H1 (cell line): ENCODE data around the gene MAJIN. TPM values are rescaled to one million over a fixed set of nuclear protein-coding genes. Genes with fewer than 3 reads are reported as not detected.

Experiments
- CTCF ChIA-PET: fragments of 300-600 bp; sonication (Branson Sonifier 250); formaldehyde crosslinking; loops from one replicate; lab custom pipeline; 2021; ENCODE audit not compliant: partially characterized antibody; lab: Charles Lee
- POLR2A ChIA-PET: fragments of 300-600 bp; sonication (Branson Sonifier 250); formaldehyde crosslinking; loops from one replicate; lab custom pipeline; 2021; ENCODE audit warnings: inconsistent platforms; ENCODE audit not compliant: partially characterized antibody; lab: Charles Lee
- DNase-seq, 2 experiments: peaks; one replicate each; pipeline versions ENCODE4 v3.0.0 to v3.0.0-alpha.2; 2010 to 2022; ENCODE audit warnings: low spot score in 2 of 2, low read depth in 1 of 2, mixed read lengths in 1 of 2
- FAIRE-seq: peaks from 2 replicates; lab custom pipeline; 2011; peaks lifted over from hg19 to GRCh38; lab: Jason Lieb, UNC
- H2AFZ ChIP-seq: 2 replicates; pipeline ENCODE4 v1.8.1; 2012; ENCODE audit warnings: low read length, inconsistent platforms
- H2AK5ac ChIP-seq: 2 replicates; pipeline ENCODE4 v1.6.1; 2013; ENCODE audit warnings: low read depth, low read length
- H2BK120ac ChIP-seq: replicated peaks from 2 replicates; pipeline ENCODE3; 2013; ENCODE audit warnings: low read depth, low read length, inconsistent platforms
- H2BK12ac ChIP-seq: 2 replicates; pipeline ENCODE4 v1.6.1; 2013; ENCODE audit warnings: low read depth, low read length
- H2BK15ac ChIP-seq: 2 replicates; pipeline ENCODE4 v1.6.1; 2013; ENCODE audit warnings: low read length
- H2BK20ac ChIP-seq: 2 replicates; pipeline ENCODE4 v1.6.1; 2013; ENCODE audit warnings: low read length
- H2BK5ac ChIP-seq: 2 replicates; pipeline ENCODE4 v1.6.1; 2013; ENCODE audit warnings: low read depth, low read length
- H3K14ac ChIP-seq: 2 replicates; pipeline ENCODE4 v1.6.1; 2013; ENCODE audit warnings: inconsistent platforms; ENCODE audit not compliant: insufficient read length
- H3K18ac ChIP-seq: 2 replicates; pipeline ENCODE4 v1.6.1; 2013; ENCODE audit warnings: low read length; ENCODE audit errors: extremely low read depth
- H3K23ac ChIP-seq: 2 replicates; pipeline ENCODE4 v1.6.1; 2013; ENCODE audit warnings: inconsistent platforms; ENCODE audit not compliant: insufficient read length
- H3K23me2 ChIP-seq: 2 replicates; pipeline ENCODE4 v1.6.1; 2013; ENCODE audit warnings: low read depth, low read length
- H3K27ac ChIP-seq: 2 replicates; pipeline ENCODE4 v1.6.1; 2011; ENCODE audit warnings: low read depth, low read length, inconsistent platforms
- H3K27me3 ChIP-seq, 4 experiments: replicated peaks in 1 of 4; 1 replicate in 1 of 4; 2 replicates in 3 of 4; pipeline versions ENCODE4 v1.6.1 to v1.8.1; 2011 to 2013; ENCODE audit warnings: low read length in 3 of 4, mild to moderate bottlenecking in 3 of 4, inconsistent platforms in 2 of 4, mixed read lengths in 2 of 4, moderate library complexity in 1 of 4; ENCODE audit not compliant: control insufficient read depth in 3 of 4, insufficient read depth in 3 of 4; ENCODE audit errors: extremely low read depth in 1 of 4
- H3K36me3 ChIP-seq, 4 experiments: 2 replicates each; pipeline versions ENCODE4 v1.6.1 to v1.8.1; 2011 to 2013; ENCODE audit warnings: mild to moderate bottlenecking in 4 of 4, low read length in 3 of 4, moderate library complexity in 2 of 4, control low read depth in 1 of 4, inconsistent platforms in 1 of 4; ENCODE audit not compliant: insufficient read depth in 4 of 4, control insufficient read depth in 2 of 4
- H3K4ac ChIP-seq: replicated peaks from 2 replicates; pipeline ENCODE3; 2013; ENCODE audit warnings: low read length, low read depth, mixed read lengths, inconsistent platforms; ENCODE audit not compliant: insufficient read length
- H3K4me1 ChIP-seq, 4 experiments: replicated peaks in 1 of 4; 1 replicate in 1 of 4; 2 replicates in 3 of 4; pipeline versions ENCODE4 v1.6.1 to v1.8.1; 2011 to 2013; ENCODE audit warnings: low read length in 3 of 4, inconsistent platforms in 2 of 4, mixed read lengths in 1 of 4; ENCODE audit not compliant: insufficient read depth in 4 of 4, control insufficient read depth in 3 of 4
- H3K4me2 ChIP-seq, 2 experiments: 2 replicates each; pipeline versions ENCODE4 v1.6.1 to v1.8.1; 2011 to 2013; ENCODE audit warnings: low read depth in 2 of 2, low read length in 2 of 2, control low read depth in 1 of 2, inconsistent platforms in 1 of 2, mild to moderate bottlenecking in 1 of 2; ENCODE audit not compliant: insufficient read depth in 1 of 2
- H3K4me3 ChIP-seq, 4 experiments: fragments of 200-600, 300-600 bp in 1 of 4; sonication (generic), shearing (Covaris generic), sonication (Bioruptor Twin) in 1 of 4; 2 replicates each; pipeline versions ENCODE4 v1.5.1 to v1.8.1; 2011 to 2016; ENCODE audit warnings: low read length in 4 of 4, low read depth in 3 of 4, control low read depth in 2 of 4, inconsistent platforms in 2 of 4, mild to moderate bottlenecking in 2 of 4, mixed read lengths in 1 of 4, moderate library complexity in 1 of 4; ENCODE audit not compliant: insufficient read depth in 2 of 4; ENCODE audit errors: extremely low read depth in 1 of 4
- H3K56ac ChIP-seq: replicated peaks from 2 replicates; pipeline ENCODE3; 2013; ENCODE audit warnings: low read depth, mild to moderate bottlenecking, mixed read lengths, low read length, inconsistent platforms; ENCODE audit not compliant: insufficient read length
- H3K79me1 ChIP-seq: 2 replicates; pipeline ENCODE4 v1.6.1; 2013; ENCODE audit warnings: low read depth, low read length, control low read depth
- H3K79me2 ChIP-seq, 2 experiments: 2 replicates each; pipeline versions ENCODE4 v1.6.1 to v1.8.1; 2012 to 2013; ENCODE audit warnings: low read length in 2 of 2, mild to moderate bottlenecking in 2 of 2, inconsistent platforms in 1 of 2; ENCODE audit not compliant: insufficient read depth in 2 of 2, control insufficient read depth in 1 of 2
- H3K9ac ChIP-seq, 4 experiments: replicated peaks in 1 of 4; 1 replicate in 1 of 4; 2 replicates in 3 of 4; pipeline versions ENCODE4 v1.6.1 to v1.8.1; 2011 to 2013; ENCODE audit warnings: low read depth in 3 of 4, low read length in 3 of 4, control low read depth in 2 of 4, mild to moderate bottlenecking in 2 of 4, moderate library complexity in 2 of 4, inconsistent platforms in 1 of 4; ENCODE audit errors: extremely low read depth in 1 of 4
- H3K9me3 ChIP-seq, 2 experiments: 2 replicates each; pipeline versions ENCODE4 v1.6.1 to v1.8.1; 2012 to 2013; ENCODE audit warnings: mild to moderate bottlenecking in 2 of 2, moderate library complexity in 2 of 2, control low read depth in 1 of 2, inconsistent platforms in 1 of 2, low read depth in 1 of 2, low read length in 1 of 2, mixed read lengths in 1 of 2; ENCODE audit not compliant: insufficient read depth in 2 of 2
- H4K20me1 ChIP-seq, 2 experiments: replicated peaks in 1 of 2; 2 replicates each; pipeline versions ENCODE3 to v1.8.1; 2011 to 2013; ENCODE audit warnings: inconsistent platforms in 2 of 2, low read length in 2 of 2, mild to moderate bottlenecking in 1 of 2; ENCODE audit not compliant: insufficient read depth in 2 of 2, control insufficient read depth in 1 of 2
- H4K5ac ChIP-seq: 2 replicates; pipeline ENCODE4 v1.6.1; 2013; ENCODE audit warnings: low read length, low read depth, mixed read lengths, inconsistent platforms; ENCODE audit not compliant: insufficient read length
- H4K8ac ChIP-seq: 2 replicates; pipeline ENCODE4 v1.8.0; 2013; ENCODE audit warnings: mild to moderate bottlenecking, moderate library complexity, low read length, inconsistent platforms; ENCODE audit not compliant: insufficient read depth; ENCODE audit errors: extremely low read depth
- H4K91ac ChIP-seq: replicated peaks from 2 replicates; pipeline ENCODE3; 2013; ENCODE audit warnings: low read length, mixed read lengths, inconsistent platforms; ENCODE audit not compliant: insufficient read length
- JUND ChIP-seq: IDR thresholded peaks from 2 replicates; pipeline ENCODE4 v1.6.1; 2011; ENCODE audit warnings: mild to moderate bottlenecking, improper control_type of control experiment, low read length
- KDM1A ChIP-seq: fragments of 200-600, 300-600 bp; sonication (generic); IDR thresholded peaks from 2 replicates; pipeline ENCODE4 v1.7.1; 2016; ENCODE audit warnings: mild to moderate bottlenecking, low read length, borderline replicate concordance
- RFX5 ChIP-seq: IDR thresholded peaks from 2 replicates; pipeline ENCODE4 v1.6.1; 2011; ENCODE audit warnings: low read depth, low read length, improper control_type of control experiment, borderline replicate concordance
- YY1 ChIP-seq: IDR thresholded peaks from 2 replicates; pipeline ENCODE4 v1.6.1; 2011; ENCODE audit warnings: low read depth, mild to moderate bottlenecking, low read length
- ZNF274 ChIP-seq: IDR thresholded peaks from 2 replicates; pipeline ENCODE4 v1.7.0; 2012; ENCODE audit warnings: low read length, borderline replicate concordance; ENCODE audit errors: extremely low read depth
- WGBS, 2 experiments: shearing (Covaris generic) in 1 of 2; methylation state at CpG; one replicate each; pipeline versions ENCODE4 v1.1.6 to v1.1.7; 2013 to 2015; ENCODE audit warnings: low lambda C conversion rate in 2 of 2, mixed read lengths in 2 of 2, inconsistent platforms in 1 of 2, low coverage in 1 of 2, missing lambda C conversion rate in 1 of 2; ENCODE audit not compliant: insufficient replicate concordance in 2 of 2, insufficient coverage in 1 of 2, insufficient read length in 1 of 2; ENCODE audit errors: extremely low coverage in 1 of 2, missing lambda C conversion rate in 1 of 2; 5-methylcytosine and 5-hydroxymethylcytosine counted together
- polyA plus RNA-seq, 7 experiments: library from polyadenylated mRNA; depleted of rRNA in 3 of 7; stranded (reverse) in 5 of 7; unstranded in 2 of 7; fragments of >200 nt in 5 of 7; fragments of 200-250 nt in 2 of 7; gene quantifications; 1 replicate in 5 of 7; 2 replicates in 1 of 7; 4 replicates in 1 of 7; pipeline versions ENCODE4 v1.2.1 to v1.2.3, GENCODE V29; 2011 to 2013; ENCODE audit warnings: missing spikeins in 2 of 7, mixed read lengths in 2 of 7
- total RNA-seq: library from RNA; stranded (reverse); fragmentation: NEBNext Ultra II Directional; extraction: Animal tissue kit (Norgen Biotek cat#: 25700); gene quantifications from 2 replicates; pipeline ENCODE4 v1.2.1, GENCODE V29; 2021

The MAJIN gene
- total and polyA plus RNA-seq, 2 of the 8 experiments (the other 6 are each of a cell fraction or from before 2014, with no cell fraction given), result not detected

- no peak for FAIRE-seq
- peak overlapping the region in 2 of 4 experiments; percentile 8 to 39; a peak in 1 of 7 replicates for H3K9ac ChIP-seq
- no peak for TF ChIP-seq RFX5
- no peak for TF ChIP-seq KDM1A
- no peak for TF ChIP-seq ZNF274
- TF ChIP-seq JUND, result no peak
- TF ChIP-seq YY1, result no peak
These were observed 48.7 kb downstream of the MAJIN start for GRCh38 chr11:64923151-64923661.

More at GRCh38 chr11:64923151-64923661, 48.7 kb downstream of the MAJIN start:
- Histone ChIP-seq H2BK5ac (peak overlapping the region; percentile 87; the same call in 1 of the 2 replicates), H3K9me3 (no peaks in the 10 kb centered on the region), H3K79me1 (no peaks in the 10 kb centered on the region), H3K14ac (no peak overlapping the region), H3K79me2 (no peaks in the 10 kb centered on the region), H3K36me3 (no peaks in the 10 kb centered on the region; a peak in 1 of 8 replicates), H3K27me3 (peaks cover 0 to 6% (median 4%) of the 10 kb centered on the region in 4 experiments; a peak in 4 of 7 replicates), H3K23me2 (peaks cover 8% of the 10 kb centered on the region; the same call in 1 of the 2 replicates), H4K5ac (no peak overlapping the region), H2BK12ac (peak overlapping the region; percentile 41; the same call in 1 of the 2 replicates), H3K18ac (no peak overlapping the region), H3K4me3 (no peak overlapping the region; a peak in 1 of 8 replicates), H3K4ac (no peak overlapping the region), H4K91ac (peak overlapping the region; percentile 52), H2BK20ac (no peak overlapping the region), H3K23ac (no peak overlapping the region), H2AFZ (peak overlapping the region; percentile 98; the same call in 1 of the 2 replicates), H4K8ac (peak overlapping the region; percentile 82), H2BK120ac (no peak overlapping the region), H3K4me1 (peaks cover 0 to 7% (median 4%) of the 10 kb centered on the region in 4 experiments; a peak in 5 of 7 replicates), H3K27ac (no peak overlapping the region), H3K56ac (no peak overlapping the region), H3K4me2 (peak overlapping the region; percentile 71 to 84; a peak in 2 of 4 replicates), H2BK15ac (peak overlapping the region; percentile 65), H4K20me1 (no peaks in the 10 kb centered on the region), H2AK5ac (no peak overlapping the region)
- DNase-seq, result no peak
- POLR2A ChIA-PET, result interaction anchor here (0.9 to 2.0 kb wide), 6 partner anchors 11 to 189 kb away, joined by 3 to 11 read pairs (median 4); partner anchors contain the start of genes EHD1 and SF1
- 93% methylated on average over 11 of the region's 11 CpGs; no CpG with 5 or more reads in 1 of the 2 experiments for WGBS, 2 experiments
- CTCF ChIA-PET, result interaction anchor here (0.6 to 2.4 kb wide), 5 partner anchors 11 to 565 kb away, joined by 3 to 7 read pairs (median 3); partner anchors contain the start of gene BATF2
